Sigmoid colon (tissue), 7 donors: Measurements from ENCODE around the gene TPX2. TPM values are rescaled to one million over a fixed set of nuclear protein-coding genes. Genes with fewer than 3 reads are reported as not detected.
"Not testable (repeated sequence)": the region's sequence is repeated elsewhere in the genome, so short reads cannot be mapped to it uniquely, and the experiment has no call there.

Experiments used
- DNase-seq: peaks from one replicate; pipeline ENCODE4 v3.0.0-alpha.2; 2019
- H3K27ac ChIP-seq, 4 donors: fragments of 200-600 bp; sonication (generic); one replicate each; pipeline ENCODE4 v1.5.1; 2016 to 2019; ENCODE audit warnings: mild to moderate bottlenecking in 1 of 4
- H3K27me3 ChIP-seq, 3 donors: fragments of 200-600 bp; sonication (generic); one replicate each; pipeline ENCODE4 v1.5.1; 2019; ENCODE audit warnings: mild to moderate bottlenecking in 1 of 3
- H3K36me3 ChIP-seq, 4 donors: fragments of 200-600 bp; sonication (generic); one replicate each; pipeline ENCODE4 v1.5.1; 2016 to 2019
- H3K4me1 ChIP-seq, 4 donors: fragments of 200-600 bp; sonication (generic); one replicate each; pipeline ENCODE4 v1.5.1; 2017 to 2019
- H3K4me3 ChIP-seq, 4 donors: fragments of 200-600 bp; sonication (generic); one replicate each; pipeline ENCODE4 v1.5.1; 2017 to 2019; ENCODE audit warnings: mild to moderate bottlenecking in 2 of 4, moderate library complexity in 1 of 4
- H3K9me3 ChIP-seq, 4 donors: fragments of 200-600 bp in 3 of 4; sonication (generic) in 3 of 4; one replicate each; pipeline versions ENCODE4 v1.5.1 to v1.6.1; 2013 to 2019
- EP300 ChIP-seq, 4 donors: sonication (generic); formaldehyde crosslinking; IDR thresholded peaks; one replicate each; pipeline ENCODE4 v1.6.1; 2017; ENCODE audit warnings: antibody characterized with exemption in 4 of 4
- POLR2A ChIP-seq, 2 donors: fragments of 450-650 bp; IDR thresholded peaks; one replicate each; pipeline ENCODE4 v1.6.1; 2016; ENCODE audit warnings: antibody characterized with exemption in 2 of 2, mild to moderate bottlenecking in 2 of 2, moderate library complexity in 2 of 2
- POLR2AphosphoS5 ChIP-seq, 4 donors: sonication (generic); formaldehyde crosslinking; IDR thresholded peaks; one replicate each; pipeline ENCODE4 v1.6.1; 2017; ENCODE audit warnings: antibody characterized with exemption in 4 of 4
- WGBS, 2 donors: extraction: QIAGEN DNeasy Blood & Tissue Kit; methylation state at CpG; one replicate each; pipeline ENCODE4 v1.1.7; 2013; 5-methylcytosine and 5-hydroxymethylcytosine counted together
- intact Hi-C: fragments of 100-400 bp; cut with DNase I; formaldehyde crosslinking; loops from one replicate; pipeline ENCODE4 v1.15.1; 2023
- polyA plus RNA-seq, 3 donors: library from polyadenylated mRNA; stranded (reverse); fragments of 200-250 nt; gene quantifications; one replicate each; pipeline ENCODE4 v1.2.3, GENCODE V29; 2013
- total RNA-seq, 4 donors: library from RNA; depleted of rRNA; stranded (reverse); fragments of >200 nt; gene quantifications; one replicate each; pipeline ENCODE4 v1.1.0, GENCODE V29; 2016
- TF ChIP-seq, protein P1 (sequence below), 4 experiments: fragments of 450-650 bp in 3 of 4; fragments of 200-600 bp in 1 of 4; IDR thresholded peaks; one replicate each; pipeline ENCODE4 v1.5.1; 2016 to 2019; ENCODE audit warnings: antibody characterized with exemption in 4 of 4, mild to moderate bottlenecking in 3 of 4, moderate library complexity in 2 of 4
- donor health status: healthy with polysubstance abuse.
- donor health status: Bipolar disorder and iron deficiency.
- donor health status: healthy.

TPX2 gene
- total and polyA plus RNA-seq, 7 donors, result 0.36 to 24.0 (median 2.4) TPM; not detected in 2

DNA sequence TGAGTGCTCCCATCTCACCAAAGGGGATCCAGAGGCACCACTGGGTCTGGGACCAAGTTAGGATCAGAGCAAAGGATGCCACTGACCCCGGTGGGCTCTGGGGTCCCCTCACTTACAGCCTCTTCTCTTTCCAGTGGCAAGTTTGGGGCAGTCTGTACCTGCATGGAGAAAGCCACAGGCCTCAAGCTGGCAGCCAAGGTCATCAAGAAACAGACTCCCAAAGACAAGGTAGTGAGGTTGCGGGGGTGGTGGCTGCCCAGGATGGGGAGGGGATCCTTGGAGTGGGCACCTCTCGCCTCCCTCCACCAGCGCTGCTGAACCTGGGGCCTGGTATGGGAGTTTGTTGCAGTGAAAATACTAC, 85.0 kb downstream of the TPX2 start:
- no peak overlapping the region for H3K27ac ChIP-seq

DNA sequence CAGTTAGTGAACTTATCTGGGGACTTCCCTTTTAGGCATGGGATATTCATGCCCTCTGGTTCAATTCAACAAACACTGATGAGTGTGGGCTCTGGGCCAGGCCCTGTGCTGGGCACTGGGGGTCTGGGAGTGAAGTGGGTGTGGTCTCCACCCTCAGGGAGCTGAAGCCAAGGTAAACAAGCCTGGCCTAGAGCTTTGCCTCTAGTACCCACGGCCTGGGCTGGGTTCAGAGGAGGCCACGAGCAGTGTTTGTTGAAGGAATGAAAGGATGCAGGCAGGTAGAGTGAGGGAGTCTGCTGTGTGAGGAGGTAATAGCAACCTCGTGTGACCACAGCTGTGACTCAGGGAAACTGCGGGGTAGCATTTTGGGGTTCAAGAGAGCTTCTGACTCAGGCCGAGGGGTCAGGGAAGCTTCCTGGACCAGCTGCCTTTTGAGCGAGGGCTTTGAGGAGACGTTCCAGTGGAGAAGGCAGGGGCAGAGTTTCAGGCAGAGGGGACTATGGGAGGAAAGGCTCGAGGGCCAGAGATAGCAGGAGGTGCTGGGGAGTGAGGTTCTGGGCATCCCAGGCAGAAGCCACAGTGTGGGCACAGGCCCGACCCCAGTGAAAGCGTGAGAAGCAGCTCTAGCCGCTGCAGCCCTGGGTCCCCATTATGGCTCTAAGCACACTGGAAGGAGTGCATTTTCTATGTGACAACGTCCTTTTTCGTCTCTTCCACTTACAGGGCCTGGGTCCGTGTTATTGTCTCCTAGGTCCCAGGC, 85.6 kb downstream of the TPX2 start:
- H3K27ac ChIP-seq, result no peak overlapping the region
- H3K36me3 ChIP-seq, result no peaks in the 10 kb centered on the region
- no peaks in the 10 kb centered on the region for H3K9me3 ChIP-seq
- WGBS, 2 donors, result 67 to 79% methylated on average over 14 of the region's 14 CpGs
- TF ChIP-seq, protein P1, sequence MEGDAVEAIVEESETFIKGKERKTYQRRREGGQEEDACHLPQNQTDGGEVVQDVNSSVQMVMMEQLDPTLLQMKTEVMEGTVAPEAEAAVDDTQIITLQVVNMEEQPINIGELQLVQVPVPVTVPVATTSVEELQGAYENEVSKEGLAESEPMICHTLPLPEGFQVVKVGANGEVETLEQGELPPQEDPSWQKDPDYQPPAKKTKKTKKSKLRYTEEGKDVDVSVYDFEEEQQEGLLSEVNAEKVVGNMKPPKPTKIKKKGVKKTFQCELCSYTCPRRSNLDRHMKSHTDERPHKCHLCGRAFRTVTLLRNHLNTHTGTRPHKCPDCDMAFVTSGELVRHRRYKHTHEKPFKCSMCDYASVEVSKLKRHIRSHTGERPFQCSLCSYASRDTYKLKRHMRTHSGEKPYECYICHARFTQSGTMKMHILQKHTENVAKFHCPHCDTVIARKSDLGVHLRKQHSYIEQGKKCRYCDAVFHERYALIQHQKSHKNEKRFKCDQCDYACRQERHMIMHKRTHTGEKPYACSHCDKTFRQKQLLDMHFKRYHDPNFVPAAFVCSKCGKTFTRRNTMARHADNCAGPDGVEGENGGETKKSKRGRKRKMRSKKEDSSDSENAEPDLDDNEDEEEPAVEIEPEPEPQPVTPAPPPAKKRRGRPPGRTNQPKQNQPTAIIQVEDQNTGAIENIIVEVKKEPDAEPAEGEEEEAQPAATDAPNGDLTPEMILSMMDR (IDR thresholded peaks at IDR 0.05), result no peak
- TF ChIP-seq POLR2AphosphoS5 (IDR thresholded peaks at IDR 0.05) (no peak), EP300 (IDR thresholded peaks at IDR 0.05) (no peak), POLR2A (IDR thresholded peaks at IDR 0.05) (no peak)
- peaks cover 0 to 13% (median 9%) of the 10 kb centered on the region in 4 donors for H3K4me1 ChIP-seq
- intact Hi-C loops, result loop anchor here (5.0 kb wide), 1 partner anchor 268 kb away; no protein-coding TSS in a partner anchor
- H3K27me3 ChIP-seq, result no peaks in the 10 kb centered on the region
- no peak overlapping the region for H3K4me3 ChIP-seq
- DNase-seq, result no peak

More for the DNA sequence above, 85.0 kb downstream of the TPX2 start:
- Histone ChIP-seq H3K27me3 (no peaks in the 10 kb centered on the region), H3K36me3 (no peaks in the 10 kb centered on the region), H3K9me3 (no peaks in the 10 kb centered on the region), H3K4me1 (peaks cover 0 to 13% (median 9%) of the 10 kb centered on the region in 4 donors), H3K4me3 (no peak overlapping the region)
- WGBS, 2 donors, result 84 to 93% methylated on average over 4 of the region's 4 CpGs
- no peak for DNase-seq
- intact Hi-C loops, result loop anchor here (5.0 kb wide), 1 partner anchor 268 kb away; no protein-coding TSS in a partner anchor
- no peak for TF ChIP-seq EP300 (IDR thresholded peaks at IDR 0.05)
- no peak for TF ChIP-seq POLR2A (IDR thresholded peaks at IDR 0.05)

DNA sequence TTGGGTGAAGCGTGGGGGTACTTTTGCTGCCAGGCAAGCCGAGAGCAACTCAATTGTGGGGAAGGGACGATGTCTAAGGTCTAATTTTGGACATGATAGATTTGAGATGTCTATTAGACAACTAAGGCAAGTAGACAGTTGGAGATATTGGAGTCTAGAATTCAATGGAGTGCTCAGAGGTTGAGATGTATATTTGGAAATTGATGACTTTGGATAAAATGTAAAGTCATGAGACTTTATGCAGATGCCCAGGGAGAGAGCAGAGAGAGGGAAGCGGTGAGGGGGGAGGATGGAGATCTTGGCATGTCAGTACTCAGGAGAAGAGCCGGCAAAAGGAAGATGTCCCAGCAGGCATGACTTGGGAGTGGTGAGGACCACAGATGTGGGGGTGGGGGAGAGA, 87.0 kb downstream of the TPX2 start:
- peaks cover 0 to 13% (median 9%) of the 10 kb centered on the region in 4 donors for H3K4me1 ChIP-seq
- H3K27ac ChIP-seq, result no peak overlapping the region
- WGBS, 2 donors, result 90 to 91% methylated on average over 5 of the region's 5 CpGs
- intact Hi-C loops, result no loop called here
- no peak overlapping the region for H3K4me3 ChIP-seq
- DNase-seq, result no peak
- H3K9me3 ChIP-seq, result no peaks in the 10 kb centered on the region
- TF ChIP-seq, protein P1 (IDR thresholded peaks at IDR 0.05), result no peak
- no peaks in the 10 kb centered on the region for H3K27me3 ChIP-seq
- no peaks in the 10 kb centered on the region for H3K36me3 ChIP-seq

DNA sequence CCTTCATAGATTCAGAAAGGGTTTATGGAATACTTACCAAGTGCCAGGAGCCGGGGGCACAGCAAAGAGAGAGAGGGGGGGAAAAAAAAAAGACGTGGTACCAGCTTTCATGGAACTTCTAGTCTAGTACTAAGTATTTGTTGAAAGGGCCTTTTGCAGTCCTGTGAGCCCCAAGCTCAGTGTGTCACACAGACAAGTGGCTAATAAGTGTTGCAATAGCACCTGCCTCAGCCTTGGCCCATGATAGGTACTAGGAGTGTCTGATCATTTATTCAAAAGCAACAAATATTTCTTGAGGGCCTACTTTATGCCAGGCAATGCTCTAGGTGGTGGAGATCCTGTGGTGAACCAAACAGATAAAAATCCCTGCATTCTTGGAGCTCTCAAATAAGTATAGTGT, 88.0 kb downstream of the TPX2 start:
- intact Hi-C loops, result no loop called here

DNA sequence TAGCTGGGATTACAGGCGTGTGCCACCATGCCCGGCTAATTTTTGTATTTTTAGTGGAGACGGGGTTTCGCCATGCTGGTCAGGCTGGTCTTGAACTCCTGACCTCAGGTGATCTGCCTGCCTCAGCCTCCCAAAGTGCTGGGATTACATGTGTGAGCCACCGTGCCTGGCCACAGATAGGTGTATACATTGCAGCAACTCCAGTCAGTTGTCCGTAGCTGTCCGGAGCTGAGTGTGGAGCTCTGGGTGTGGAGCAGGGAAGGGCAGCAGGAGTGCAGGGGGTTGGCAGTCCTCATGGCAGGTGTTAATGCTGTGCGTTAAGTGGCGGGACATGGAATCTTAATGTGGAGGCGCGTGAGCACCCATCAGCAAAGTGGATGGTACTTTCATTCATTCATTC, 88.9 kb downstream of the TPX2 start:
- H3K4me1 ChIP-seq, H3K36me3 ChIP-seq, H3K4me3 ChIP-seq, H3K9me3 ChIP-seq, H3K27me3 ChIP-seq, H3K27ac ChIP-seq, DNase-seq, intact Hi-C loops: not testable (repeated sequence)
- WGBS, 2 donors, result 91 to 94% methylated on average over 11 of the region's 11 CpGs

More for the DNA sequence above, 88.0 kb downstream of the TPX2 start:
- no peaks in the 10 kb centered on the region for H3K9me3 ChIP-seq
- H3K27me3 ChIP-seq, result no peaks in the 10 kb centered on the region
- no peak overlapping the region for H3K4me3 ChIP-seq
- DNase-seq, result no peak
- TF ChIP-seq, protein P1 (IDR thresholded peaks at IDR 0.05), result no peak
- no peak for TF ChIP-seq POLR2A (IDR thresholded peaks at IDR 0.05)
- no peak for TF ChIP-seq EP300 (IDR thresholded peaks at IDR 0.05)
- no peak for TF ChIP-seq POLR2AphosphoS5 (IDR thresholded peaks at IDR 0.05)
- H3K36me3 ChIP-seq, result no peaks in the 10 kb centered on the region
- no peak overlapping the region for H3K27ac ChIP-seq
- peaks cover 0 to 13% (median 9%) of the 10 kb centered on the region in 4 donors for H3K4me1 ChIP-seq
- WGBS, 2 donors, result 75 to 78% methylated on average over 2 of the region's 2 CpGs

DNA sequence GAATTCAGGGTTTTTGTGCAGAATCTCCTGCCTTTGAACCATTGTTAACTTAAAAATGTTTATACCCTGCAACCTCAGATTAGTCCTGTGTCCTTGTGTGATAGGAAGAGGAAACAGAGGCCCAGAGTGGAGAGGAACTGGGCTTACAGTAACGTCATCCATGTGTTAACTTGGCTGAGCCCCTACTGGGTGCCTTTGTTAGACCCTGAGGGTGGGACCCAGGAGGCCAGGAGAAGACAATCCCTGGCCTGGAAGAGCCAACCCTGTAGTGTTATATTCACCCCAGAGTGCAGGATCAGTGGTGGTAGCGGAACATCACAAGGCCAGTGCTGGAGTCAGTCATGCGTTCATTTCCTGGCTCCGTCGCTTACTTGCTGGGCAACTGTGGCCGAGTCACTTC, 90.6 kb downstream of the TPX2 start:
- no peak for DNase-seq
- H3K27ac ChIP-seq, result no peak overlapping the region
- H3K27me3 ChIP-seq, result peaks cover 0 to 9% (median 0%) of the 10 kb centered on the region in 3 donors
- H3K36me3 ChIP-seq, result no peaks in the 10 kb centered on the region
- no peak for TF ChIP-seq POLR2AphosphoS5 (IDR thresholded peaks at IDR 0.05)
- TF ChIP-seq EP300 (IDR thresholded peaks at IDR 0.05), result no peak
- TF ChIP-seq, protein P1 (IDR thresholded peaks at IDR 0.05), result no peak
- TF ChIP-seq POLR2A (IDR thresholded peaks at IDR 0.05), result no peak
- intact Hi-C loops, result no loop called here
- no peak overlapping the region for H3K4me3 ChIP-seq
- no peaks in the 10 kb centered on the region for H3K4me1 ChIP-seq
- no peaks in the 10 kb centered on the region for H3K9me3 ChIP-seq
- 84 to 88% methylated on average over 6 of the region's 6 CpGs for WGBS, 2 donors
